GM19397 (cell line): ENCODE data around the gene SLC2A5.

Experiments
- ATAC-seq: cut with Tn5 transposase; IDR thresholded peaks from one replicate; pipeline ENCODE4 v1.9.1; 2021; ENCODE audit warnings: mild to moderate bottlenecking, moderate library complexity; ENCODE audit not compliant: unreplicated experiment

Gene SLC2A5

GRCh38 chr1:9062846-9063245, 6.6 kb downstream of the SLC2A5 start:
- ATAC-seq = no peak

- no peak for ATAC-seq
Measured at GRCh38 chr1:9062021-9062471, 7.4 kb downstream of the SLC2A5 start.

GRCh38 chr1:9061252-9061960, 8.0 kb downstream of the SLC2A5 start:
- ATAC-seq = no peak

GRCh38 chr1:9059891-9060744, 9.3 kb downstream of the SLC2A5 start:
- ATAC-seq = no peak

- no peak for ATAC-seq
Measured at GRCh38 chr1:9058465-9058864, 11.0 kb downstream of the SLC2A5 start.

- no peak for ATAC-seq
Measured at GRCh38 chr1:9057851-9058250, 11.6 kb downstream of the SLC2A5 start.

GRCh38 chr1:9052272-9053049, 17.0 kb downstream of the SLC2A5 start:
- no peak for ATAC-seq

GRCh38 chr1:9051379-9051778, 18.1 kb downstream of the SLC2A5 start:
- no peak for ATAC-seq

- ATAC-seq = no peak
Measured at GRCh38 chr1:9050803-9051202, 18.6 kb downstream of the SLC2A5 start.

- no peak for ATAC-seq
Measured at GRCh38 chr1:9048551-9048950, 20.9 kb downstream of the SLC2A5 start.

- no peak for ATAC-seq
Measured at GRCh38 chr1:9047019-9047418, 22.4 kb downstream of the SLC2A5 start.

- no peak for ATAC-seq
Measured at GRCh38 chr1:9045861-9046510, 23.4 kb downstream of the SLC2A5 start.

- no peak for ATAC-seq
Measured at GRCh38 chr1:9044236-9044635, 25.2 kb downstream of the SLC2A5 start.

GRCh38 chr1:9042272-9042671, 27.2 kb downstream of the SLC2A5 start:
- ATAC-seq = no peak

GRCh38 chr1:9041116-9041779, 28.2 kb downstream of the SLC2A5 start:
- ATAC-seq = no peak

GRCh38 chr1:9040659-9041030, 28.8 kb downstream of the SLC2A5 start:
- ATAC-seq = no peak

- no peak for ATAC-seq
Measured at GRCh38 chr1:9039761-9040658, 29.4 kb downstream of the SLC2A5 start.

GRCh38 chr1:9038881-9039760, 30.3 kb downstream of the SLC2A5 start:
- no peak for ATAC-seq

- ATAC-seq = no peak
Measured at GRCh38 chr1:9038338-9038650, 31.1 kb downstream of the SLC2A5 start.
